ENCODE data around the gene LMO1.

DNA sequence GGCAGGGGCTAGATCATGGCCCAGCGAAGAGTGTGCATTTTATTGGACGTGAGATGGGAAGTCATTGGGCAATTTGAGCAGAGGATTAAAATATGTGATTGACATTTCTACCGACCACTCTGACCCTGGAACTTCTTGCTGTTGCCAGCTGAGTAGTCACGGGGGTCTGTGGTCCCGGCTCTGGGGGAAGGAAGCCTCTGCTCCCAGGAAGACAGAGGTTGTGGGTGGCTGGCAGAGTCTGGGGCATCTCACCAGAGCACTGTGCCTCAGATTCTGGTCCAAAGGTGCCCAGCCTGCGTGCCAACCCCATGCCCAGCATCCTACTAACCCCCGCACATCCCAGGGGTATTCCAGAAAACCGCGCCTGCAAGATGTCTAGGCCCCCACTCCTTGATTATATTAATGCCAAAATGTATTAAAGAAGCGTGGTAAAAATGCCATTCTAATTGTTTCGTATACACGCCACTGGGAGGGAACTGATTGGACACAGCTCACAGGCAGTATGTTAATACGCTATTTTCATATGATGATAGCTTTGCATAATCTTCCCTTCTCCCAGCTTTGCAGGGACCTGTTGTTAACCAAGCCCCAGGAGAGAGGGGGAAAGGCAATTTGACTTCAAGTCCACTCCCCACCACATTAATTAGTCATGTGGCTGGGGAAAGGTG, 25.3 kb upstream of the LMO1 start:
- TF ChIP-seq, protein P1, sequence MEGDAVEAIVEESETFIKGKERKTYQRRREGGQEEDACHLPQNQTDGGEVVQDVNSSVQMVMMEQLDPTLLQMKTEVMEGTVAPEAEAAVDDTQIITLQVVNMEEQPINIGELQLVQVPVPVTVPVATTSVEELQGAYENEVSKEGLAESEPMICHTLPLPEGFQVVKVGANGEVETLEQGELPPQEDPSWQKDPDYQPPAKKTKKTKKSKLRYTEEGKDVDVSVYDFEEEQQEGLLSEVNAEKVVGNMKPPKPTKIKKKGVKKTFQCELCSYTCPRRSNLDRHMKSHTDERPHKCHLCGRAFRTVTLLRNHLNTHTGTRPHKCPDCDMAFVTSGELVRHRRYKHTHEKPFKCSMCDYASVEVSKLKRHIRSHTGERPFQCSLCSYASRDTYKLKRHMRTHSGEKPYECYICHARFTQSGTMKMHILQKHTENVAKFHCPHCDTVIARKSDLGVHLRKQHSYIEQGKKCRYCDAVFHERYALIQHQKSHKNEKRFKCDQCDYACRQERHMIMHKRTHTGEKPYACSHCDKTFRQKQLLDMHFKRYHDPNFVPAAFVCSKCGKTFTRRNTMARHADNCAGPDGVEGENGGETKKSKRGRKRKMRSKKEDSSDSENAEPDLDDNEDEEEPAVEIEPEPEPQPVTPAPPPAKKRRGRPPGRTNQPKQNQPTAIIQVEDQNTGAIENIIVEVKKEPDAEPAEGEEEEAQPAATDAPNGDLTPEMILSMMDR (IDR thresholded peaks at IDR 0.05 in 2 of 3, conservative IDR thresholded peaks at IDR 0.05 in 1 of 3; ENCODE audit: borderline replicate concordance in 1 of 3, insufficient read depth in 1 of 3, low read depth in 2 of 3, low read length in 2 of 3): no peak
- TF ChIP-seq POLR2AphosphoS5 (IDR thresholded peaks at IDR 0.05; ENCODE audit: low read depth, low read length) (no peak), YY1 (IDR thresholded peaks at IDR 0.05; ENCODE audit: extremely low read depth, insufficient replicate concordance, low read depth, low read length) (no peak), CEBPB (IDR thresholded peaks at IDR 0.05; ENCODE audit: low read depth) (no peak), ZNF274 (IDR thresholded peaks at IDR 0.05; ENCODE audit: low read depth, low read length) (no peak), EZH2phosphoT487 (IDR thresholded peaks at IDR 0.05; ENCODE audit: borderline replicate concordance) (no peak), POLR2A (IDR thresholded peaks at IDR 0.05; ENCODE audit: borderline replicate concordance, extremely low read depth, insufficient read depth, insufficient read length) (no peak), EZH2 (IDR thresholded peaks at IDR 0.05) (no peak), FOSL1 (IDR thresholded peaks at IDR 0.05; ENCODE audit: low read depth) (no peak), SP1 (IDR thresholded peaks at IDR 0.05; ENCODE audit: low read depth) (no peak), SIN3A (IDR thresholded peaks at IDR 0.05; ENCODE audit: low read depth) (no peak), TCF7L2 (IDR thresholded peaks at IDR 0.05; ENCODE audit: borderline replicate concordance, extremely low read depth, insufficient read depth, insufficient read length) (no peak)
- TF ChIP-seq, protein P2, sequence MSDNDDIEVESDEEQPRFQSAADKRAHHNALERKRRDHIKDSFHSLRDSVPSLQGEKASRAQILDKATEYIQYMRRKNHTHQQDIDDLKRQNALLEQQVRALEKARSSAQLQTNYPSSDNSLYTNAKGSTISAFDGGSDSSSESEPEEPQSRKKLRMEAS (IDR thresholded peaks at IDR 0.05): no peak
- TF ChIP-seq, protein P3, sequence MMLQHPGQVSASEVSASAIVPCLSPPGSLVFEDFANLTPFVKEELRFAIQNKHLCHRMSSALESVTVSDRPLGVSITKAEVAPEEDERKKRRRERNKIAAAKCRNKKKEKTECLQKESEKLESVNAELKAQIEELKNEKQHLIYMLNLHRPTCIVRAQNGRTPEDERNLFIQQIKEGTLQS (IDR thresholded peaks at IDR 0.05): no peak

Data from HCT116 (cell line).